Central memory CD8-positive, alpha-beta T cell (primary cell): ENCODE results near the gene COQ8B.

Experiments
- ATAC-seq: fragments of 150-1000 bp; cut with Tn5 transposase; replicated peaks from 2 replicates; pipeline ENCODE4 v1.10.0; 2022; ENCODE audit warnings: mild to moderate bottlenecking, moderate FRiP score, moderate number of reproducible peaks; ENCODE audit not compliant: poor library complexity, severe bottlenecking; ENCODE audit errors: extremely low read depth
- DNase-seq, 2 donors: peaks; one replicate each; pipeline ENCODE4 v3.0.0; 2021; ENCODE audit warnings: low spot score in 2 of 2
- H3K27ac Mint-ChIP-seq: one replicate; pipeline ENCODE4 v1.8.0; 2022; ENCODE audit warnings: low read depth, mild to moderate bottlenecking, moderate library complexity, mixed read lengths
- H3K27me3 Mint-ChIP-seq: one replicate; pipeline ENCODE4 v1.8.0; 2022; ENCODE audit warnings: mixed read lengths
- H3K36me3 Mint-ChIP-seq: one replicate; pipeline ENCODE4 v1.8.0; 2022; ENCODE audit warnings: mild to moderate bottlenecking, moderate library complexity, mixed read lengths; ENCODE audit not compliant: insufficient read depth
- H3K4me1 Mint-ChIP-seq: one replicate; pipeline ENCODE4 v1.8.0; 2022; ENCODE audit warnings: mixed read lengths
- H3K4me3 Mint-ChIP-seq: one replicate; pipeline ENCODE4 v1.8.0; 2022; ENCODE audit warnings: mild to moderate bottlenecking, moderate library complexity, mixed read lengths
- H3K9me3 Mint-ChIP-seq: one replicate; pipeline ENCODE4 v1.8.0; 2022; ENCODE audit warnings: mixed read lengths

Gene COQ8B

GRCh38 chr19:40721140-40721486 lies 4.4 kb upstream of the COQ8B start:
- no peaks in the 10 kb centered on the region for H3K9me3 Mint-ChIP-seq
- peaks cover 65% of the 10 kb centered on the region for H3K4me1 Mint-ChIP-seq
- no peak for ATAC-seq
- H3K4me3 Mint-ChIP-seq, result peak overlapping the region; percentile 84
- no peaks in the 10 kb centered on the region for H3K27me3 Mint-ChIP-seq
- H3K27ac Mint-ChIP-seq, result peak overlapping the region; percentile 84
- peaks cover 20% of the 10 kb centered on the region for H3K36me3 Mint-ChIP-seq
- DNase-seq, result no peak

GRCh38 chr19:40719414-40719894 lies 2.8 kb upstream of the COQ8B start:
- H3K36me3 Mint-ChIP-seq, result peaks cover 30% of the 10 kb centered on the region
- DNase-seq (no peak), ATAC-seq (no peak)
- H3K4me1 Mint-ChIP-seq, result peaks cover 79% of the 10 kb centered on the region
- no peaks in the 10 kb centered on the region for H3K9me3 Mint-ChIP-seq
- peak overlapping the region; percentile 94 for H3K27ac Mint-ChIP-seq
- H3K4me3 Mint-ChIP-seq, result peak overlapping the region; percentile 84
- H3K27me3 Mint-ChIP-seq, result no peaks in the 10 kb centered on the region

GRCh38 chr19:40718774-40719391 lies 2.2 kb upstream of the COQ8B start:
- peak overlapping the region; percentile 84 for H3K4me3 Mint-ChIP-seq
- peak overlapping the region; percentile 94 for H3K27ac Mint-ChIP-seq
- no peaks in the 10 kb centered on the region for H3K27me3 Mint-ChIP-seq
- H3K36me3 Mint-ChIP-seq, result peaks cover 32% of the 10 kb centered on the region
- ATAC-seq, result no peak
- no peak for DNase-seq
- peaks cover 79% of the 10 kb centered on the region for H3K4me1 Mint-ChIP-seq
- H3K9me3 Mint-ChIP-seq, result no peaks in the 10 kb centered on the region

DNA sequence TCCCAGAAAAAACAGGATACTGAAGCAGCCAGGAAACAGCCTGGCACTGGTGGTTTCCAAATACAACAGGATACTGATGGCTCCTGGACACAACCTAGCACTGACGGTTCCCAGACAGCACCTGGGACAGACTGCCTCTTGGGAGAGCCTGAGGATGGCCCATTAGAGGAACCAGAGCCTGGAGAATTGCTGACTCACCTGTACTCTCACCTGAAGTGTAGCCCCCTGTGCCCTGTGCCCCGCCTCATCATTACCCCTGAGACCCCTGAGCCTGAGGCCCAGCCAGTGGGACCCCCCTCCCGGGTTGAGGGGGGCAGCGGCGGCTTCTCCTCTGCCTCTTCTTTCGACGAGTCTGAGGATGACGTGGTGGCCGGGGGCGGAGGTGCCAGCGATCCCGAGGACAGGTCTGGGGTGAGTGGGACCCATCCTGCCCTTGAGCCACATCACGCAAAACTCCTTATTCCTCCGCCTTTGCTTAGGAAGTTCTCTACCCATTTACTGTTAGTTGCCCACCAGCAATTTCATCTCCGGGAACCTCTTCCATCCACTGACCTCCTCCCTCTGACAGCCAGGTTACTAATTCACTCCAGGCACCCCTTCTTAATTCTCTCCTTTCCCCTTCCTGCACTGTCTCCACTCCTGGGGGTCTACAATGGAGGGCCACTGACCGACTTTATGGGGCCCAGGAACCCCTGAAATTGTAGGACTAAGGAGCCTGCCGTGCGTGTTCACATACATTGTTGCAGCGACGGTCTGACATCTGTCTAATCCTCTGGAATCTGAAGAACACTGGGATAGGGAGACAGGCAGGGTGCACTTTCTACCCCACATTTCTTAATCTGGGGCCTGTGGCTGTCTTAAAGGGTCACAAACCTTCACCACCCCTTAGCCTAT lies 1.4 kb upstream of the COQ8B start:
- Mint-ChIP-seq H3K4me1 (peaks cover 75% of the 10 kb centered on the region), H3K36me3 (peaks cover 33% of the 10 kb centered on the region), H3K27me3 (no peaks in the 10 kb centered on the region), H3K27ac (peak overlapping the region; percentile 95), H3K4me3 (peak overlapping the region; percentile 84), H3K9me3 (no peaks in the 10 kb centered on the region)
- ATAC-seq, result no peak
- no peak for DNase-seq

- H3K9me3 Mint-ChIP-seq, result no peaks in the 10 kb centered on the region
- H3K4me3 Mint-ChIP-seq, result peak overlapping the region; percentile 84
- no peak for DNase-seq
- H3K4me1 Mint-ChIP-seq, result peaks cover 70% of the 10 kb centered on the region
- peaks cover 36% of the 10 kb centered on the region for H3K36me3 Mint-ChIP-seq
- H3K27ac Mint-ChIP-seq, result peak overlapping the region; percentile 95
- no peaks in the 10 kb centered on the region for H3K27me3 Mint-ChIP-seq
- no peak for ATAC-seq
These were observed 716 bp upstream of the COQ8B start for GRCh38 chr19:40717325-40717879.

DNA sequence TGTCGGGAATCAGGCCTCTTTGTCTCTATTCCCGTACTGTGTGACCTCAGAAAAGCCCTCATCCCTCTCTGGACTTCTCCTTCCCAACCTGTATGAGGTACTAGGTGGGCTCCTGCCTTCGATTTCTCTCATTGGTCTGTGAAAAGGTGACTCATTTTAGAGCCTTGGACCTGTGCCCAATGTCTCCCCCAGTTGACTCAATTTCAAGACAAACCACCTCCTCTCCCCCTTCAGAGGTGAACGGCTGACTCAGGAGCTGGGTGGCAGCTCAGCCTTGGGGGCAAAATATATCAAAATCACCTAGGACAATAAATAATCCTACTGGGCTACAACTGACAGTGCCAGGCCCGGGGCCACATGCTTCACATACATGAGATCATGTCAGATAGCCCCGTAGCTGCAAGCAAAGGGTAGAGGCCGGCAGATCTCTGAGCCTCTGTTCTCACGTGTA lies 630 bp downstream of the COQ8B start:
- Mint-ChIP-seq H3K9me3 (no peaks in the 10 kb centered on the region), H3K4me3 (peak overlapping the region; percentile 84), H3K27ac (peak overlapping the region; percentile 95), H3K27me3 (no peaks in the 10 kb centered on the region), H3K36me3 (peaks cover 39% of the 10 kb centered on the region), H3K4me1 (peaks cover 69% of the 10 kb centered on the region)
- no peak for DNase-seq
- ATAC-seq, result no peak

- Mint-ChIP-seq H3K36me3 (peaks cover 42% of the 10 kb centered on the region), H3K27ac (peak overlapping the region; percentile 95), H3K9me3 (no peaks in the 10 kb centered on the region), H3K4me1 (peaks cover 55% of the 10 kb centered on the region), H3K27me3 (no peaks in the 10 kb centered on the region), H3K4me3 (peak overlapping the region; percentile 84)
- peak; percentile 71 for ATAC-seq
- peak; percentile 87 to 91 for DNase-seq
These were observed 2.0 kb downstream of the COQ8B start for GRCh38 chr19:40714441-40715299.

DNA sequence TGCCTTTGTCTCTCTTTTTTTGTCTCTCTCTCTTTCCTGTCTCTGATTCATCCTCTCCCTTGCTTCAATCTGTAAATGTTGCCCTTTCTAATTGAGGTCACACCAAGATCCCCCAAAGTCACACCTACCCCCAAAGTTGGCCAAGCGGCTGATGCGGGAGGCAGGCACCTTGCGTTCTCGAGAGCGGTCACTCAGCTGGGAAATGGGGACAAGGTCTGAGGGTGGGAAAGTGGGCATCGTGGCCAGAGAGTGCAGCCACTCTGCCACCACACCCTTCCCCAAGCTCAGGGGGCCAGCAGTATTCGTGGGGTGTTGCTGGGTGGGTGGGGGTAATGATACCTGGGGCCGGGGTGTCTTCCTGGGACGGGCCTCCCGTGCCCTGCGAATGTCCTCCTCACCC lies 2.7 kb downstream of the COQ8B start:
- peak overlapping the region; percentile 84 for H3K4me3 Mint-ChIP-seq
- H3K4me1 Mint-ChIP-seq, result peaks cover 47% of the 10 kb centered on the region
- H3K9me3 Mint-ChIP-seq, result no peaks in the 10 kb centered on the region
- H3K36me3 Mint-ChIP-seq, result peaks cover 49% of the 10 kb centered on the region
- DNase-seq, result no peak
- ATAC-seq, result no peak
- H3K27ac Mint-ChIP-seq, result peak overlapping the region; percentile 95
- H3K27me3 Mint-ChIP-seq, result no peaks in the 10 kb centered on the region

- DNase-seq, result no peak
- no peak for ATAC-seq
These were observed 6.9 kb downstream of the COQ8B start for GRCh38 chr19:40709817-40710216.

GRCh38 chr19:40707615-40708014 lies 9.1 kb downstream of the COQ8B start:
- peaks cover 6% of the 10 kb centered on the region for H3K4me1 Mint-ChIP-seq
- H3K27ac Mint-ChIP-seq, result no peak overlapping the region
- H3K9me3 Mint-ChIP-seq, result no peaks in the 10 kb centered on the region
- DNase-seq, result no peak
- H3K27me3 Mint-ChIP-seq, result no peaks in the 10 kb centered on the region
- no peak for ATAC-seq
- H3K36me3 Mint-ChIP-seq, result peaks cover 45% of the 10 kb centered on the region
- no peak overlapping the region for H3K4me3 Mint-ChIP-seq

More at GRCh38 chr19:40709817-40710216, 6.9 kb downstream of the COQ8B start:
- Mint-ChIP-seq H3K4me3 (no peak overlapping the region), H3K9me3 (no peaks in the 10 kb centered on the region), H3K4me1 (peaks cover 19% of the 10 kb centered on the region), H3K36me3 (peaks cover 48% of the 10 kb centered on the region), H3K27me3 (no peaks in the 10 kb centered on the region), H3K27ac (no peak overlapping the region)

DNA sequence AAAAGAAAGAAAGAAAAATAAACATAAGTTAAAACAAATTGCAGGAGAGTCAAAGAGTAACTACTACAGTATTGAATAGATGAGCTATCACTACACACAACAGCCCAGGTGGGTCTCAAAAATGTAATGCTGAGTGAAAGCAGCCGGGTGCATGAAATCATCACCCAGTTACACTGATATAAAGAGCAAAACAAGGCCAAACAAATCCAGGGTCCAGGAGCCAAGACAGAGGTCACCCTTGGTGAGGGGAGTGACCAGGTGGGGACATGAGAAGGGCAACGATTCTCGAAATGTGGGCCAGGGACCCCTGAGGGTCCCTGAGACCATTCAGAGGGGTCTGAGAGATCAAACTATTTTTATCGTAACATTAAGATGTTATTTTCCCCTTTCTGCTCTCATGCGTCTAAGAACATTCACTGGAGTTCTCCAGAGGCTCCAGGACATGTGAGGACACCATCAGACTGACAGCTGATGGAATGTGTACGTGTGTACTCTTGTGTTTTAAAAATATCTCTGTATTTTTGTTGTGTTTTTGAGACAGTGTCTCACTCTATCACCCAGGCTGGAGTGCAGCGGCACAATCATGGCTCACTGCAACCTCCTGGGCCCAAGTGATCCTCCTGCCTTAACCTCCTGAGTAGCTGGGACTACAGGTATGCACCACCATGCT lies 10.6 kb downstream of the COQ8B start:
- H3K9me3 Mint-ChIP-seq, result no peaks in the 10 kb centered on the region
- no peak overlapping the region for H3K4me3 Mint-ChIP-seq
- DNase-seq (no peak), ATAC-seq (no peak)
- H3K36me3 Mint-ChIP-seq, result peaks cover 40% of the 10 kb centered on the region
- H3K27ac Mint-ChIP-seq, result peak overlapping the region; percentile 41
- H3K27me3 Mint-ChIP-seq, result no peaks in the 10 kb centered on the region
- H3K4me1 Mint-ChIP-seq, result no peaks in the 10 kb centered on the region

DNA sequence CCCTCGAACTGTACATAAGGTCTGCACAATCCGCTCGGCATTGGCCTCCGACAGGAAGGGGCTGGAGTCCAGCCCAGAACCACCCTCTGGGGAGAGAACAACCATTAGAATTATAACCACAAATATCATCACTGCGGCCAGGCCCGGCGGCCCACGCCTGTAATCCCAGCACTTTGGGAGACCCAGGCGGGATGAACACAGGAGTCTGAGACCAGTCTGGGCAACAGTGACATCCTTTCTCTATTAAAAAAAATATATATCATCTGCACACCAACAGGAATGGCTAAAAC lies 11.4 kb downstream of the COQ8B start:
- no peak overlapping the region for H3K4me3 Mint-ChIP-seq
- H3K27ac Mint-ChIP-seq, result peak overlapping the region; percentile 41
- DNase-seq (no peak), ATAC-seq (no peak)
- no peaks in the 10 kb centered on the region for H3K27me3 Mint-ChIP-seq
- H3K36me3 Mint-ChIP-seq, result peaks cover 37% of the 10 kb centered on the region
- no peaks in the 10 kb centered on the region for H3K9me3 Mint-ChIP-seq
- no peaks in the 10 kb centered on the region for H3K4me1 Mint-ChIP-seq
